ENCODE measurements around the gene UQCRHL. TPM values are rescaled to one million over a fixed set of nuclear protein-coding genes. Genes with fewer than 3 reads are reported as not detected.
A peak's percentile ranks its signal among the peaks of the same experiment; 100 is the strongest.
"Not testable (repeated sequence)": the region's sequence is repeated elsewhere in the genome, so short reads cannot be mapped to it uniquely, and the experiment has no call there.

Gene UQCRHL
- total RNA-seq: 1.8 and 4.9 TPM in 2 replicates

- H3K27me3 ChIP-seq (ENCODE audit: control insufficient read depth, insufficient read depth, low read length); FAIRE-seq; DNase-seq (ENCODE audit: low read depth); H3K36me3 ChIP-seq (ENCODE audit: control insufficient read depth, insufficient read depth, low read length); H3K4me3 ChIP-seq (ENCODE audit: low read depth, low read length): not testable (repeated sequence)
Observed at GRCh38 chr1:15807549-15807948, at the start of gene UQCRHL. TSS of gene UQCRHL (minus strand) at chr1:15807649. CDS start at chr1:15807649, 0 bp downstream.

- Histone ChIP-seq H3K4me3 (ENCODE audit: low read depth, low read length) (no peak overlapping the region), H3K27me3 (ENCODE audit: control insufficient read depth, insufficient read depth, low read length) (no peaks in the 10 kb centered on the region), H3K36me3 (ENCODE audit: control insufficient read depth, insufficient read depth, low read length) (no peaks in the 10 kb centered on the region)
- DNase-seq (ENCODE audit: low read depth) (no peak), FAIRE-seq (no peak)
- TF ChIP-seq CTCF (IDR thresholded peaks at IDR 0.05; ENCODE audit: insufficient read depth, low read length, severe bottlenecking): no peak
Observed at GRCh38 chr1:15856888-15857287, 49.4 kb upstream of the UQCRHL start.

GRCh38 chr1:15852828-15853302 lies 45.4 kb upstream of the UQCRHL start:
- H3K36me3 ChIP-seq (ENCODE audit: control insufficient read depth, insufficient read depth, low read length): no peaks in the 10 kb centered on the region
- DNase-seq (ENCODE audit: low read depth) (no peak), FAIRE-seq (no peak)

GRCh38 chr1:15852036-15852827 lies 44.8 kb upstream of the UQCRHL start:
- no peak for TF ChIP-seq CTCF (IDR thresholded peaks at IDR 0.05; ENCODE audit: insufficient read depth, low read length, severe bottlenecking)
- no peaks in the 10 kb centered on the region for H3K27me3 ChIP-seq (ENCODE audit: control insufficient read depth, insufficient read depth, low read length)
- no peak overlapping the region for H3K4me3 ChIP-seq (ENCODE audit: low read depth, low read length)
- H3K36me3 ChIP-seq (ENCODE audit: control insufficient read depth, insufficient read depth, low read length): no peaks in the 10 kb centered on the region
- DNase-seq (ENCODE audit: low read depth): no peak
- FAIRE-seq: no peak

More at GRCh38 chr1:15852828-15853302, 45.4 kb upstream of the UQCRHL start:
- no peak for TF ChIP-seq CTCF (IDR thresholded peaks at IDR 0.05; ENCODE audit: insufficient read depth, low read length, severe bottlenecking)
- H3K4me3 ChIP-seq (ENCODE audit: low read depth, low read length): no peak overlapping the region
- H3K27me3 ChIP-seq (ENCODE audit: control insufficient read depth, insufficient read depth, low read length): no peaks in the 10 kb centered on the region

- Histone ChIP-seq H3K36me3 (ENCODE audit: control insufficient read depth, insufficient read depth, low read length) (no peaks in the 10 kb centered on the region), H3K4me3 (ENCODE audit: low read depth, low read length) (no peak overlapping the region), H3K27me3 (ENCODE audit: control insufficient read depth, insufficient read depth, low read length) (no peaks in the 10 kb centered on the region)
- no peak for TF ChIP-seq CTCF (IDR thresholded peaks at IDR 0.05; ENCODE audit: insufficient read depth, low read length, severe bottlenecking)
- DNase-seq (ENCODE audit: low read depth) (no peak), FAIRE-seq (no peak)
Observed at GRCh38 chr1:15851210-15852035, 44.0 kb upstream of the UQCRHL start.

- DNase-seq (ENCODE audit: low read depth) (no peak), FAIRE-seq (no peak)
- TF ChIP-seq CTCF (IDR thresholded peaks at IDR 0.05; ENCODE audit: insufficient read depth, low read length, severe bottlenecking): no peak
- H3K27me3 ChIP-seq (ENCODE audit: control insufficient read depth, insufficient read depth, low read length): no peaks in the 10 kb centered on the region
- H3K36me3 ChIP-seq (ENCODE audit: control insufficient read depth, insufficient read depth, low read length): no peaks in the 10 kb centered on the region
- peak overlapping the region; percentile 78 for H3K4me3 ChIP-seq (ENCODE audit: low read depth, low read length)
Observed at GRCh38 chr1:15850471-15851001, 43.1 kb upstream of the UQCRHL start.
